Endothelial cell of umbilical vein (primary cell): ENCODE data around the gene SLC25A45. TPM values are rescaled to one million over a fixed set of nuclear protein-coding genes. Genes with fewer than 3 reads are reported as not detected.

Source experiments
- BruUV-seq: library from RNA; stranded (reverse); fragments of 400-500 nt; replicated peaks from 2 replicates; lab custom pipeline; 2021; lab: Mats Ljungman, UMichigan
- CTCF ChIA-PET: fragments of 300-600, 350-600 bp; sonication (Branson Sonifier 250); formaldehyde crosslinking; loops from one replicate; lab custom pipeline; 2021; ENCODE audit warnings: antibody characterized with exemption, inconsistent platforms; lab: Charles Lee
- POLR2A ChIA-PET: fragments of 300-600, 350-600 bp; sonication (Branson Sonifier 250); formaldehyde crosslinking; loops from one replicate; lab custom pipeline; 2021; ENCODE audit warnings: antibody characterized with exemption, inconsistent platforms; lab: Charles Lee
- DNase-seq: peaks from one replicate; pipeline ENCODE4 v3.0.0-alpha.2; 2011; ENCODE audit warnings: low read depth, low spot score
- FAIRE-seq: peaks from 2 replicates; lab custom pipeline; 2011; peaks lifted over from hg19 to GRCh38; lab: Jason Lieb, UNC
- H2AFZ ChIP-seq: 2 replicates; pipeline ENCODE4 v1.6.0; 2012; ENCODE audit warnings: low read depth, low read length, control low read depth, inconsistent platforms
- H3K27ac ChIP-seq: 2 replicates; pipeline ENCODE4 v1.5.1; 2011; ENCODE audit warnings: low read depth, mild to moderate bottlenecking, control low read depth, low read length, moderate library complexity; ENCODE audit not compliant: insufficient read depth
- H3K27me3 ChIP-seq, 2 experiments: 2 replicates each; pipeline versions ENCODE4 v1.6.0 to v1.6.1; 2011; ENCODE audit warnings: low read length in 2 of 2, mixed read lengths in 1 of 2; ENCODE audit not compliant: control insufficient read depth in 2 of 2, insufficient read depth in 2 of 2
- H3K36me3 ChIP-seq, 2 experiments: 2 replicates in 1 of 2; 3 replicates in 1 of 2; pipeline ENCODE4 v1.5.1; 2011; ENCODE audit warnings: low read length in 2 of 2, mild to moderate bottlenecking in 1 of 2, moderate library complexity in 1 of 2; ENCODE audit not compliant: control insufficient read depth in 2 of 2, insufficient read depth in 2 of 2; ENCODE audit errors: extremely low read depth in 1 of 2
- H3K4me1 ChIP-seq: 3 replicates; pipeline ENCODE4 v1.5.1; 2011; ENCODE audit warnings: mild to moderate bottlenecking, low read length; ENCODE audit not compliant: control insufficient read depth, insufficient read depth; ENCODE audit errors: extremely low read depth
- H3K4me2 ChIP-seq: 2 replicates; pipeline ENCODE4 v1.6.1; 2011; ENCODE audit warnings: low read length, control low read depth, mixed read lengths; ENCODE audit not compliant: insufficient read depth
- H3K4me3 ChIP-seq, 3 experiments: fragments of 200-600 bp in 1 of 3; sonication (generic), shearing (Covaris generic) in 1 of 3; replicated peaks in 1 of 3; 2 replicates each; pipeline ENCODE4 v1.5.1; 2011 to 2016; ENCODE audit warnings: control low read depth in 3 of 3, low read length in 3 of 3, mild to moderate bottlenecking in 2 of 3, inconsistent platforms in 1 of 3, low read depth in 1 of 3, moderate library complexity in 1 of 3; ENCODE audit not compliant: insufficient read depth in 1 of 3
- H3K79me2 ChIP-seq: 2 replicates; pipeline ENCODE4 v1.6.0; 2012; ENCODE audit warnings: low read length, inconsistent platforms; ENCODE audit not compliant: control insufficient read depth, insufficient read depth
- H3K9ac ChIP-seq: replicated peaks from 2 replicates; pipeline ENCODE3; 2011; ENCODE audit warnings: low read length, control low read depth; ENCODE audit not compliant: insufficient read depth; ENCODE audit errors: extremely low read depth
- H3K9me1 ChIP-seq: replicated peaks from 3 replicates; pipeline ENCODE4 v1.6.0; 2011; ENCODE audit warnings: mild to moderate bottlenecking, low read length; ENCODE audit not compliant: control insufficient read depth, insufficient read depth; ENCODE audit errors: extremely low read depth
- H3K9me3 ChIP-seq: replicated peaks from 2 replicates; pipeline ENCODE4 v1.5.1; 2012; ENCODE audit warnings: low read length, inconsistent platforms; ENCODE audit not compliant: control insufficient read depth, insufficient read depth
- H4K20me1 ChIP-seq: replicated peaks from 2 replicates; pipeline ENCODE3; 2011; ENCODE audit warnings: mild to moderate bottlenecking, low read length; ENCODE audit not compliant: control insufficient read depth, insufficient read depth; ENCODE audit errors: extremely low read depth
- CTCF ChIP-seq, 2 donors: IDR thresholded peaks; 1 replicate in 1 of 2; 2 replicates in 1 of 2; pipeline ENCODE4 v1.5.1; 2011; ENCODE audit warnings: low read length in 2 of 2, mild to moderate bottlenecking in 2 of 2, moderate library complexity in 2 of 2, control low read depth in 1 of 2, inconsistent platforms in 1 of 2, low read depth in 1 of 2; ENCODE audit not compliant: insufficient read depth in 1 of 2; ENCODE audit errors: extremely low read depth in 1 of 2
- EZH2 ChIP-seq: IDR thresholded peaks from 2 replicates; pipeline ENCODE4 v1.6.1; 2012; ENCODE audit warnings: borderline replicate concordance, low read depth, mild to moderate bottlenecking, moderate library complexity, low read length, inconsistent platforms; ENCODE audit not compliant: severe bottlenecking
- FOS ChIP-seq: IDR thresholded peaks from 2 replicates; pipeline ENCODE4 v1.6.1; 2011; ENCODE audit warnings: mild to moderate bottlenecking, low read length, moderate library complexity, borderline replicate concordance; ENCODE audit not compliant: insufficient read depth
- GATA2 ChIP-seq: IDR thresholded peaks from 2 replicates; pipeline ENCODE4 v1.7.0; 2011; ENCODE audit warnings: low read depth, mild to moderate bottlenecking, moderate library complexity, mixed read lengths, low read length; ENCODE audit not compliant: insufficient read length, insufficient read depth
- JUN ChIP-seq: IDR thresholded peaks from 2 replicates; pipeline ENCODE4 v1.6.1; 2011; ENCODE audit warnings: borderline replicate concordance, low read depth; ENCODE audit not compliant: insufficient read length, insufficient read depth
- POLR2A ChIP-seq: IDR thresholded peaks from 2 replicates; pipeline ENCODE4 v1.6.1; 2012; ENCODE audit warnings: low read depth, mild to moderate bottlenecking, control low read depth, low read length
- POLR2AphosphoS5 ChIP-seq: IDR thresholded peaks from 2 replicates; pipeline ENCODE4 v1.6.1; 2012; ENCODE audit warnings: low read depth, mild to moderate bottlenecking, control low read depth, low read length, moderate library complexity; ENCODE audit not compliant: insufficient read depth
- dilution Hi-C: fragments of 300-500 bp; cut with MboI; formaldehyde crosslinking; loops from one replicate; pipeline ENCODE4 v1.15.0; 2019; ENCODE audit warnings: low sequenced_read_pairs; ENCODE audit not compliant: extremely low pct_ligation_motif_present
- intact Hi-C: fragments of 100-400 bp; cut with micrococcal nuclease; formaldehyde crosslinking; loops from one replicate; pipeline ENCODE4 v1.10.0; 2022
- polyA plus RNA-seq, 4 experiments: library from polyadenylated mRNA; depleted of rRNA in 3 of 4; stranded (reverse) in 3 of 4; unstranded in 1 of 4; fragments of >200 nt; gene quantifications; 2 replicates each; pipeline versions ENCODE4 v1.2.1 to v1.2.3, GENCODE V29; 2011 to 2012; ENCODE audit warnings: missing spikeins in 1 of 4
- total RNA-seq: library from RNA; stranded (reverse); gene quantifications from 2 replicates; pipeline ENCODE4 v1.2.3, GENCODE V29; 2021

The SLC25A45 gene
- total and polyA plus RNA-seq, 2 donors (not counting 3 experiments of a cell fraction or from before 2014, with no cell fraction given): 1.2 to 3.1 TPM

GRCh38 chr11:65352783-65353182, 29.7 kb downstream of the SLC25A45 start:
- Histone ChIP-seq H4K20me1 (no peaks in the 10 kb centered on the region), H3K9me3 (no peaks in the 10 kb centered on the region), H3K4me1 (peaks cover 14% of the 10 kb centered on the region), H3K4me3 (no peak overlapping the region), H3K79me2 (no peaks in the 10 kb centered on the region), H3K36me3 (peaks cover 25% of the 10 kb centered on the region in 2 experiments), H2AFZ (no peak overlapping the region), H3K27ac (no peak overlapping the region), H3K4me2 (no peak overlapping the region), H3K27me3 (peaks cover 5 to 6% of the 10 kb centered on the region in 2 experiments), H3K9me1 (no peaks in the 10 kb centered on the region), H3K9ac (no peak overlapping the region)
- no peak for FAIRE-seq
- no peak for TF ChIP-seq FOS
- TF ChIP-seq CTCF (IDR thresholded peaks at IDR 0.05; ENCODE audit: extremely low read depth in 1 of 2, insufficient read depth in 1 of 2, low read depth in 1 of 2, low read length in 2 of 2): peak; percentile 16 to 20
- no peak for TF ChIP-seq POLR2AphosphoS5
- TF ChIP-seq GATA2: no peak
- TF ChIP-seq POLR2A: no peak
- no peak for TF ChIP-seq JUN
- no peak for TF ChIP-seq EZH2
- intact Hi-C loops: no loop called here
- ChIA-PET POLR2A (interaction anchor here (0.7 kb wide), 1 partner anchor 92 kb away, joined by 3 read pairs; no protein-coding TSS in a partner anchor), CTCF (interaction anchor here (1.4 to 5.0 kb wide), 10 partner anchors 11 to 148 kb away, joined by 3 to 52 read pairs (median 7); partner anchors contain the start of genes CDC42EP2 and DPF2)
- dilution Hi-C loops: no loop called here
- peak; percentile 29 for DNase-seq
- no TSS peak for BruUV-seq
